NCI-H345 (cell line): ENCODE measurements around the gene BTG2.
A peak's percentile ranks its signal among the peaks of the same experiment; 100 is the strongest.

Experiments
- DNase-seq: peaks from one replicate; lab custom pipeline; 2025; lab: John Stamatoyannopoulos, UW

Gene BTG2

GRCh38 chr1:203317429-203318228 lies 12.3 kb downstream of the BTG2 start:
- no peak for DNase-seq

DNA sequence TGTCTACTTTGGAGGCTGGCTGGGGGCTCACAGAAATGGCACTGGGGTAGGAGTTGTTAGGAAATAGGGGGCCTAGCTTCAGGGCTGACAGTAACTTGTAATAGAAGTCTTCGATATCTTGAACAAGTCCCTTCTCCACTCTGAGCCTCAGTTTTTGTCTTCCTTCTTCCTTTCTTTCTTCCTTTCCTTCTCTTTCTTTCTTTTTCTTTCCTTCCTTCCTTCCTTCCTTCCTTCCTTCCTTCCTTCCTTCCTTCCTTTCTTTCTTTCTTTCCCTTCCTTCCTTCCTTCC lies 12.9 kb downstream of the BTG2 start:
- no peak for DNase-seq

DNA sequence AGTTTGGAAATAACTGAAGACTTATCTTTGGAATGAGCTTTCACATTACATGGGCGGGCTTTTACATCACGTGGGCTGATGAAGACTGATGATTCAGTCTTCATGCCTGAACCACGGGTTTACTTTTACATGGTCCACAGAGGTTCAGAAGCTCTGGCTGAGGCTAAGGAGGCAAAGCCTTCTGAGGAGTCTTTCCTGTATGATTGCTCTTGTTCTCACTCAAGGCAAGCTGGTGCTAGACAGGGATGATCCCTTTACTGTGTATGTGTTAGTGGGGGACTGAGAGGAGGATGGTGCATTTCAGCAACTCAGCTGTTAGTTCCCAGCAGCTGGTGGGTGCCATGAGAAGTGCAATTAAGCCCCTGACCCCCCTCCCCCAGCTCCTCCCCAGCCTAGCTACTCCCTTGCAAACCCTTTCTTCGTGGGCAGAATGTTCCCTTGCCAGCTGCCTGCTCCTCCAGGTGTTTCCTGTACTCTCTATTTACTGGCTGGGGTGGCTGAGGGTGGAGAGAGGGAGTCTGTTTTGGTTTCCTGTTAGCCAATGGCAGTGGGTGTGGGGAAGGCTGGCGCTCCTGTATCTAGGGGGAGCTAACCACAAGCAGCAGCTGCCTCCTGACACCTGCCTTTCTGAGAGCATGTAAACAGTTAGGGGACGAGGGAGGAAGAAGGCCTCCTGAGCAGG lies 15.4 kb downstream of the BTG2 start:
- DNase-seq: peak; percentile 92

- no peak for DNase-seq
These were observed 16.1 kb downstream of the BTG2 start for GRCh38 chr1:203321273-203322052.

DNA sequence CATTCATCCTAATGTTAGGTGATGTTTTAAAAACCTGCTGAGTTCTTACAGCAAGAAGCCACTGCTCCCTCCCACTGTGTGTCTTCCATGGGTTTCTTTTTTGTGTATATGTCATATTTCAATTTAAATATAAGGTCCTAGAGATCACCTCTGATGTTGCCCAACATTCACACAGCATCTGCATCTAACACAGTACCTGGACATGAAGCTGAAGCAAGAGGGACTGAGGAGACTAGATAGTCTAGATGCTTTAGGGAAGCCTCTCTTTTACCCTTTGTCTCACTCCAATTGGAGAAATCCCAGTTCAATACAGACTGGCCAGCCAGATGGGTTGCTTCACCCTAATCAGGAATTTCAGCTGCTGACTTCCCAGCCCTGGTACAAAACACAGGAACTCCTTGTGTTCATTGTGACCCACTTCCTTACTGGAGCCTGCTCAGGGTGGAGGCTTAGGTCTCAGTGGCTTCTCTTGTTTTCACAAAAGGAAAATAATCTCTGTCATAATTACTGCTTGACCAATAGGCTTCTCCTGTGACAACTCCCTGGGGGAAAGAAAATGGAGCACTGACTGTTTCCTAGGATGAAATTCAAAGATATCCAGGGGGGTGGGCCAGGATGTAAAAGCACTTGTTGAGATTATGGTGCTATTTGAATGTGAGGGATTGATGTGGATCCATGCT lies 17.3 kb downstream of the BTG2 start:
- no peak for DNase-seq

GRCh38 chr1:203323587-203323986 lies 18.3 kb downstream of the BTG2 start:
- DNase-seq: no peak

DNA sequence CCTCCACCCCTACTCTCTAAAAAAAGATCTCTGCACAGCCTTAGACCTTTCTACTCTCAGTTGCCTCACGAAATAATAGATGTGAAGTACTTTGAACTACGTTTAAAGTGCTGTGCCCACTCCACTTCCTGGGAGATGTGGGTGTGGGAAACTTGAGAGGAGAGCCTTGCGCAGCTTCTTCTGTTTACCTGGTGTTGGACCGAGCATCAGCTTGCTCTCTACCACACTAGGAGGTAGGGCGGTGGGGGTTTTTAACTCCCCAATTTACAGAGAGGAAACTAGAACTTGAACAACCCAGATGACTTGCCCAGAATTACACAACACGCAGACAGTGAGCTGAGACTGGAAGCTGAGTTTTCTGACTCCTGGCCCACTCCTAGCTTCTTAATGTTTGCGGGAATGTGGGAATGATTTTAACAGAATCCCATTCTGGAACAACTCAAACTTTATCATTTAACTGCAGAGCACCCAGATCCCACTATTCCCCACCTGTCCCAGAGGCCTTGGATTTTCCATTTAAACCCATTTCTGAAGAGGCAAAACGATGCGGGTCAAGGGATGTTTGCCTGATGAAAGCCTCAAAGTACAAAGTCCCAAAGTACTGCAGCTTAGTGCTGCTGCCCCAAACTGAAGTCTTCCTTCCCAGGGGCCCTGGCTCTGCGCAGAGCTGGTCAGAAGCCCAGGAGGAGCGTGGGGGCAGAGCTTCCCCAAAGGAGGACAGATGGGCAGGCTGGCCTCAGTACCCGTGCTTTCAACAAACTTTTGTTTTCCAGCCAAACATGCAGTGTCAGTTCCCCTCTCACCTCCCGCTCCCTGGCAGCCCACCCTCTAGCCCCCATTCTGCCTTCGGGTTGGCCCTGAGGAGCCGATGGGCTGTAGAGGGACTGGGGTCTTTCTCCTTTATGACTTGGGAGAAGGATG lies 19.0 kb downstream of the BTG2 start:
- DNase-seq: peak; percentile 18

DNA sequence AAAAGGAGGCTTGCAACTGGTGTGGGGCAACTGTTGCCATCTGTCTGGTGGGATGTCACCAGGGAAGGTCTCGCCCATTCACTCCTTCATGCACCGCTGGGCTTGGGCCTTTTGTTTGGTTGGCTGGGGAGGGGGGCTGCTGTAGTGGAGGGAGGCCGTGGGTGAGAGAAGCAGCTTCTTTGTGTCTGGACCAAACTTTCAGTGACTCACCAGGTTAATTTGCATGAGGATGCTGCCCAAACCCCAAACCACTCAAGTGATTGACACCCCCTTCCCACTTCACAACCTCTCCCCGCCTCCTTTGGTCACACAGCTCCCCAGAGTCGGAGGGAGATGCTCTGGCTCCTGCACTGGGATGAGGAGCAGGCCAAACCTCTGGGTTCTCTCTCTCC lies 19.7 kb downstream of the BTG2 start:
- peak; percentile 89 for DNase-seq

GRCh38 chr1:203325418-203326091 lies 20.2 kb downstream of the BTG2 start:
- DNase-seq: peak; percentile 92

- DNase-seq: peak; percentile 95
These were observed 21.7 kb downstream of the BTG2 start for GRCh38 chr1:203326830-203327683.

DNA sequence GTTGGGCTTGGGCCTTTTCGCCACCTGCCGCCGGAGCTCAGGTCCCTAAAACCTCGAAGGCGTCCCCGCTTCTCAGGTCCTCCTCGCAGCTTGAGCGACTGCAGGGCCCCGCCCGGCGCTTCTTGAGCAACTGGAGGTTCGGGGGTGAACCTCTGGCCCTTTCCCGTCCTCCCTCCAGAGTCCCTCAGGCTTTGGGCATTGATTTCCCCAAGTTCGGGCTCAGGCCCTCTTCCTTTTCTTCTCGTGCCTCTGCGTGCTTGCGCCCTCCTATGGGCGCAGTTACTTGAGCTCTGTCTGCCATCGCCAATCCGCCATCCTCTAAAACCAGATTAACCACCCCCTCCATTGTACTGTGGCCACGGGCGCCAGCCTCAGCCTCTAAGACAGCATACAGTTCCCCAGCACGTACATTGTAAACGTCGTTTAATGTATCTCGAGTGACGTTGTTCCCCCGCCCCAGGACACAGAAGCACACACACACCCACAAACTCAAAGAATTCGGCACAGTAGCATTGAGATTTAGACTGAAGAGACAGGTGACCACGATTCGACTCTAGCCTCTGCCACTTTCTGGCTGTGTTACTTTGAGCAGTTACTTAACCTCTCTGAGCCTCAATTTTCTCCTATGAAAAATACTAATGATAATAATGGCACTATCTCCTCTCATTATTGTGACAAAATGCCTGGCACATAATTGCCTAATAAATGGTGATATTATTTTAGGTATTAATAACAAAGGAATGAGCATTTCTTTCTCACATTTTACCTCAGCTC lies 22.6 kb downstream of the BTG2 start:
- DNase-seq: peak; percentile 85

- peak; percentile 64 for DNase-seq
These were observed 23.4 kb downstream of the BTG2 start for GRCh38 chr1:203328714-203329122.

GRCh38 chr1:203331224-203331623 lies 25.9 kb downstream of the BTG2 start:
- DNase-seq: no peak

- DNase-seq: no peak
These were observed 30.2 kb downstream of the BTG2 start for GRCh38 chr1:203335503-203335902.

GRCh38 chr1:203336097-203336496 lies 30.8 kb downstream of the BTG2 start:
- DNase-seq: no peak

DNA sequence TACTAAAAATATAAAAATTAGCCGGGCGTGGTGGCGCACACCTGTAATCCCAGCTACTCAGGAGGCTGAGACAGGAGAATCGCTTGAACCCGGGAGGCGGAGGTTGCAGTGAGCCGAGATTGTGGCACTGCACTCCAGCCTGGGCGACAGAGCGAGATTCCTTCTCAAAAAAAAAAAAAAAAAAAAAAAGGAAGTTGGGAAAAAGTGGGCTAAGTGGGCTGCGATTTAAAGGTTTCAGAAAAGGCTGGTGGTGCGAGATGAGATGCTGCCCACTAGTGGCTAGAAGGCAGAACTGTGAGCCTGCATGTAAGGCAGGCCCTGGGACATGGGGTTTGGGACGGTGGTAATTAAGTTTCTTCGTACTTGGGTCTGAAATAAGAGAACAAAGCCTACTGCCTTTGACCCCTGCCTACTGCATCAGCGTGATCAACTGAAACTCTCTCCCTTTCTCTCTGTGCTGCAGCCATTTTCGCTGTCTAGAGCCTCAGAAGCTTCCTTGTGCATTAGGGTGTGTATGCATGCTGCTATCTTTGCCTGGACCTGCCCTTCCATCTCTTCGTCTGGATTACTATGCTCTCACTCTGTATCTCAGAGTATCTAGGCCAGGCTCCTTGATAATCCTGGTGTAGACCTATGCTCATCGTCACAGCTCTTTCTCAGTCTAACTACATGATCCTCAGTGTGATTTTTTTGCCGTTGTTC lies 33.2 kb downstream of the BTG2 start:
- DNase-seq: peak; percentile 56

DNA sequence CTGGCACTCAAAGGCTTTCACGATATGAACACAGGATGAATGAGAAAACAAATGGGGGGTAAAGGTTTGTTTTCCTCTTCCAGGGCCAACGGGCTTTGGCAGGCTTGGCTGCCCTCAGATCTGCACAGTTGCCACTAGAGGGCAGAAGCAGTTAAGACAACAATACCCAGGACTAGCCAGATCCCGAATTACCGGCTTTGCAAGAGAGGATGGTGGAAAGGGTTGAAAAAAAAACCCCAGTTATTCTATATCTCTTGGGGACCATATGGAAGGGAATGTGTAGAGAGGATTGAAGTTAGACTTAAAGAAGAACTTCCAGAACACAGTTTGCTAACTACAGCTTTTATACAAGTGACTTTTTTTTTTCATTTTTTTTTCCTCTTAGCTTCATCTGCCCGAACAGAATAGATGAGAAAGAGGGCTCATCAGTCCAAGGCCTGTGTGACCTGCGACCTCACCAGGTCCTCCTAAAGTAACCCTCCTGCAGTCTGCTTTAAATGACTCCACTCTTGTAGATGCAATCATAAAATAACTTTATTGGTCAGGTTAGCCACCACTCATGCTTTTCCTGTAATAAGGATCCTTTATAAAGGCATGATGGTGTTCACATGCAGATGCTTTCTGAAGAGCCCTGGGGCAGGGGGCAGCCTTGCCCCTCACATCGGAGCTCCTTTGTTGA lies 34.9 kb downstream of the BTG2 start:
- peak; percentile 79 for DNase-seq
